Rectal smooth muscle tissue (tissue), 1 donor: ENCODE measurements around the gene SPATA13.

ENCODE experiments used
- H3K27ac ChIP-seq: one replicate; pipeline ENCODE4 v1.7.0; 2013; ENCODE audit warnings: low read depth, low read length, inconsistent platforms
- H3K27me3 ChIP-seq: one replicate; pipeline ENCODE4 v1.7.0; 2013; ENCODE audit warnings: low read length; ENCODE audit not compliant: control insufficient read depth, insufficient read depth
- H3K36me3 ChIP-seq: one replicate; pipeline ENCODE4 v1.7.0; 2013; ENCODE audit warnings: low read length; ENCODE audit not compliant: control insufficient read depth, insufficient read depth
- H3K4me1 ChIP-seq: one replicate; pipeline ENCODE4 v1.7.0; 2013; ENCODE audit warnings: low read length; ENCODE audit not compliant: control insufficient read depth, insufficient read depth
- H3K4me3 ChIP-seq: one replicate; pipeline ENCODE4 v1.7.0; 2013; ENCODE audit warnings: low read length
- H3K9ac ChIP-seq: one replicate; pipeline ENCODE4 v1.7.0; 2013; ENCODE audit warnings: low read length

SPATA13 gene

DNA sequence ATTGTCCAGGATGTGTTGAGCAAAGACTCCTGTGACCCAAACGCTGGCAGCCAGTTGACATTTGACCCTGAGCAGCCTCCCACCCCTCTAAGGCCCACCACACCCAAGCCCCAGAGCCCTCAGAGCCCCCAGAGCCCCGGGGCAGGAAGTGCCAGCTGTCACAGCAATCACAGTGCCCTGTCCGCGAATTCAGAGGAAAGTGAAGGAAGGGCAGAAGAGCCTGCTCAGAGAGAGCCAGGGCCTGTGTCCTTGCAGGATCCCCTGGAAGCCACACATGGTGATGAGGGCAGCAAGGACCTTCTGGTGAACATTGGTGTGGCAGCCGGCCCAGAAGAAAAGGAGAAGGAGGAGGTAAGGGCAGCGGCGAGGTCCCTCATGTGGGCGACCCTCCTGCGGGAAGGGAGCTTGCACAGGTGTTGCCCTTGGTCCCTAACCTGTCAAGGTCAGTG, 63.7 kb downstream of the SPATA13 start:
- H3K4me1 ChIP-seq: no peaks in the 10 kb centered on the region
- no peak overlapping the region for H3K9ac ChIP-seq
- peaks cover 6% of the 10 kb centered on the region for H3K36me3 ChIP-seq
- no peak overlapping the region for H3K4me3 ChIP-seq
- no peak overlapping the region for H3K27ac ChIP-seq
- H3K27me3 ChIP-seq: no peaks in the 10 kb centered on the region

GRCh38 chr13:24225062-24225461, 64.5 kb downstream of the SPATA13 start:
- no peak overlapping the region for H3K27ac ChIP-seq
- H3K4me3 ChIP-seq: no peak overlapping the region
- no peaks in the 10 kb centered on the region for H3K4me1 ChIP-seq

DNA sequence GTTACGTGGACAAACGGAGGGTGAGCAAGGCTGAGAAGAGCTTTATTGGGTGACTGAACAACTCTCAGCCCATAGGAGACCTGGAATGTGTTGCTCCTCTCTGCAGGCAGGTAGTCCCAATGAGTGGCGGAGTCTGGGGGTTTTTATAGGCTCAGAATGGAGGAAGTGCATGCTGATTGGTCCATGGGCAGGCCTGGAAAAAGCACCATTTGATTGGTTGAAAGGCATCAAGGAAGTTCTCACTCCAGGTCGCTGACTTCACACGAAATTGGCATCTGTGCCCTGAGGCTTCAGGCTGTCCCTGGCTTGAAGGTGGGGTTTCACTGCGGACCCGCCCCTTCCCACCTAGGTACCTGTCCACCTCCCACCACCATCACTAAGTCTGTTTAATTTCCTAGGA, 65.4 kb downstream of the SPATA13 start:
- peaks cover 6% of the 10 kb centered on the region for H3K36me3 ChIP-seq
- H3K27me3 ChIP-seq: no peaks in the 10 kb centered on the region
- no peaks in the 10 kb centered on the region for H3K4me1 ChIP-seq
- H3K4me3 ChIP-seq: no peak overlapping the region
- no peak overlapping the region for H3K27ac ChIP-seq
- no peak overlapping the region for H3K9ac ChIP-seq

More at GRCh38 chr13:24225062-24225461, 64.5 kb downstream of the SPATA13 start:
- Histone ChIP-seq H3K36me3 (peaks cover 6% of the 10 kb centered on the region), H3K9ac (no peak overlapping the region), H3K27me3 (no peaks in the 10 kb centered on the region)

DNA sequence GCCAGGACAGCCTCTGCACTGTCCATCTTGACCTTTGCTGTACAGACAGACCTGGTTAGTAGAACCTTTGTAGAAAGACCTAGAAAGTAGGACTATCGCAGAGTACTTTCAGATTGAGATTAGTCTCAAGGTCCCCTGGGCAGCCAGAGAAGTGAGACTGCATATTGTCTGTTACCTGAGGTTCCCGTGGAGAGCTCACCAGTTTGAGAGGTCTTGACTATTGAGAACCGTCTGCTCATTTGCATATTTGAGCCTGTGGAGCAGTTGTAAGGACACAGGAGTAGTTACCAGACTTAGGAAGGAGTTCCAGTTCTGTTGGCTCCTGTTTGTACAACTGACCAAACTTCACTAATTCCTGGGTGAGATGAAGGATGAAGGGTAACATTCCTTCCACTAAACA, 66.2 kb downstream of the SPATA13 start:
- H3K36me3 ChIP-seq: peaks cover 6% of the 10 kb centered on the region
- no peak overlapping the region for H3K27ac ChIP-seq
- no peaks in the 10 kb centered on the region for H3K27me3 ChIP-seq
- no peaks in the 10 kb centered on the region for H3K4me1 ChIP-seq
- H3K4me3 ChIP-seq: no peak overlapping the region
- no peak overlapping the region for H3K9ac ChIP-seq

- Histone ChIP-seq H3K4me1 (no peaks in the 10 kb centered on the region), H3K36me3 (peaks cover 2% of the 10 kb centered on the region), H3K27ac (no peak overlapping the region), H3K9ac (no peak overlapping the region), H3K27me3 (no peaks in the 10 kb centered on the region), H3K4me3 (no peak overlapping the region)
These were observed 68.4 kb downstream of the SPATA13 start for GRCh38 chr13:24228852-24229458.

- no peak overlapping the region for H3K27ac ChIP-seq
- H3K4me1 ChIP-seq: peaks cover 2% of the 10 kb centered on the region
- H3K27me3 ChIP-seq: no peaks in the 10 kb centered on the region
- H3K36me3 ChIP-seq: no peaks in the 10 kb centered on the region
- no peak overlapping the region for H3K9ac ChIP-seq
- H3K4me3 ChIP-seq: no peak overlapping the region
These were observed 70.0 kb downstream of the SPATA13 start for GRCh38 chr13:24230428-24231072.

DNA sequence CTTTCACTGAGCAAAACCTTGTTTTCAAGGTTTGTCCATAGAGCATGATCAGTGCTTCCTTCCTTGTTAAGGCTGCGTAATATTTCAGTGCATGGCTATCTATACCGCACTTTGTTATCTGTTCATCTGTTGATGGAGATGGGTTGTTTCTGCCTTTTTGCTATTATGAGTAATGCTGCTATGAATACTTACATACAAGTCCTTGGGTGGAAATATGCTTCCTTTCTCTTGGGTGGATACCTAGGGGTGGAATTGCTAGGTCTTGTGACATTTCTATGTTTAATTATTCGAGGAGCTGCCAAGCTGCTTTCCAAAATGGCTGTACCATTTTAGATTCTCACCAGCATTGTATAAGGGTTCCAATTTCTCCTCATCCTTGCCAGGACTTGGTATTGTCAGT, 70.9 kb downstream of the SPATA13 start:
- H3K4me1 ChIP-seq: peaks cover 2% of the 10 kb centered on the region
- H3K9ac ChIP-seq: no peak overlapping the region
- no peaks in the 10 kb centered on the region for H3K27me3 ChIP-seq
- H3K4me3 ChIP-seq: no peak overlapping the region
- no peak overlapping the region for H3K27ac ChIP-seq
- H3K36me3 ChIP-seq: no peaks in the 10 kb centered on the region

DNA sequence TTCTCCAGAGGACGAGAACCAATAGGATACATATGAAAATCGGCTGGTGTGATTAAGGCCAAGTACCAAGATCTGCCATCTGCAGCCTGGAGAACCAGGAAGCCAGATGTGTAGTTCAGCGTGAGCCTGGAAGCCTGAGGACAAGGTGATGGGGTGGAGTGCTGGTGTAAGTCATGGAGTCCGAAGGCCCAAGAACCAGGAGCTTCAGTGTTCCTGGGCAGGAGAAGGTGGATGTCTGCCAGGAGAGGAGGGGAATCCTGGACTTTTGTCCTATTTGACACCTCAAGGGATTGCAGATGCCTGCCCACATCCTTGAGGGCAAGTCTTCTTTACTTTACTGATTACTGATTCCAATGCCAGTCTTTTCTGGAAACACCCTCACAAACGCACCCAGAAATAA, 71.5 kb downstream of the SPATA13 start:
- Histone ChIP-seq H3K27me3 (no peaks in the 10 kb centered on the region), H3K4me1 (peaks cover 2% of the 10 kb centered on the region), H3K36me3 (no peaks in the 10 kb centered on the region), H3K4me3 (no peak overlapping the region), H3K9ac (no peak overlapping the region), H3K27ac (no peak overlapping the region)

GRCh38 chr13:24232474-24232873, 72.0 kb downstream of the SPATA13 start:
- Histone ChIP-seq H3K27ac (no peak overlapping the region), H3K36me3 (no peaks in the 10 kb centered on the region)

DNA sequence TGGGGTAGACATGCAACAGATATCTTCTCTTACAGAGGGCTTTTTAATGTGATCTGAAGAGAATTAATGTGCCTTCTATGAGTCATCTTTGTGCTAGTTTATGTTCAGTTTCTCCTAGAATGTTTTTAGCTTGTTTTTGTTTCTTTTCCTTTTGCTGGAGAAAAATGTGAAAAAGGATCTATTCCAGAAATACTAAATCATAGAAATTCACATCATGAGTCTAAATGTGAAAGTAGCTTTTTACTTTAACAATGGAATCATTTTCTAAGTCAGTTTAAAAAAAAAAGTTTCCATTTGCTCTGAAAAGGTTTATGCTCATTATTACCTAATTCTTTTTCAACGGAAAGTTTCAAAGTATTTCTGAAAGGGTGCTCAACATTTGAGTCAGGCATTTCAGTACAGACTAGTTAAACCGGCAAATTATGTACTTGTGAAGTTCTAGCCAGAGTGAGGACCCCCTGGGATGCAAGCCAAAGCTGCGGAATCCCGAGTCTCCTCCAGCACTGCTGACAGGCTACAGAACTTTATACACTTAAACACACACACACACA, 72.9 kb downstream of the SPATA13 start:
- Histone ChIP-seq H3K36me3 (no peaks in the 10 kb centered on the region), H3K27me3 (no peaks in the 10 kb centered on the region), H3K4me1 (peaks cover 2% of the 10 kb centered on the region), H3K27ac (no peak overlapping the region), H3K9ac (no peak overlapping the region), H3K4me3 (no peak overlapping the region)

More at GRCh38 chr13:24232474-24232873, 72.0 kb downstream of the SPATA13 start:
- Histone ChIP-seq H3K9ac (no peak overlapping the region), H3K4me3 (no peak overlapping the region), H3K27me3 (no peaks in the 10 kb centered on the region), H3K4me1 (peaks cover 2% of the 10 kb centered on the region)

- Histone ChIP-seq H3K27me3 (no peaks in the 10 kb centered on the region), H3K36me3 (no peaks in the 10 kb centered on the region), H3K4me1 (peaks cover 2% of the 10 kb centered on the region), H3K27ac (no peak overlapping the region), H3K9ac (no peak overlapping the region), H3K4me3 (no peak overlapping the region)
These were observed 73.8 kb downstream of the SPATA13 start for GRCh38 chr13:24234200-24234915.

DNA sequence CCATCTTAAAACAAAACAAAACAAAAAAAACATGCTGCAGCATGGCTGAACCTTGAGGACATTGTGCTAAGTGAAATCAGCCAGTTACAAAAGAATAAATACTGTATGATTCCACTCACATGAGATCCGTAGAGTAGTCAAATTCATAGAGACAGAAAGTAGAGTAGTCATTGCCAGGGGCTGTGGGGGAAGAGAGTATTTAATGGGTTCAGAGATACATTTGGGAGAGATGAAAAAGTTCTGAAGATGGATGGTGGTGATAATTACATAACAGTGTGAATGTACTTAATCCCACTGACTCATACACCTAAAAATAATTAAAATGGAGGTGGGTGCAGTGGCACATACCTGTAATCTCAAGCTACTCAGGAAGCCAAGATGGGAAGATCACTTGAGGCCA, 76.8 kb downstream of the SPATA13 start:
- peaks cover 2% of the 10 kb centered on the region for H3K4me1 ChIP-seq
- H3K36me3 ChIP-seq: no peaks in the 10 kb centered on the region
- no peak overlapping the region for H3K4me3 ChIP-seq
- H3K9ac ChIP-seq: no peak overlapping the region
- H3K27me3 ChIP-seq: no peaks in the 10 kb centered on the region
- H3K27ac ChIP-seq: no peak overlapping the region
